Epithelial cell of proximal tubule (primary cell): Measurements from ENCODE around the gene PDE3A. TPM values are rescaled to one million over a fixed set of nuclear protein-coding genes. Genes with fewer than 3 reads are reported as not detected.
A peak's percentile ranks its signal among the peaks of the same experiment; 100 is the strongest.

Source experiments
- DNase-seq: peaks from one replicate; pipeline ENCODE4 v3.0.0-alpha.2; 2011; ENCODE audit warnings: low read depth
- H3K4me3 ChIP-seq: 2 replicates; pipeline ENCODE4 v1.5.1; 2011; ENCODE audit warnings: low read depth, mild to moderate bottlenecking, low read length
- CTCF ChIP-seq: conservative IDR thresholded peaks from 2 replicates; pipeline ENCODE4 v1.5.1; 2012; ENCODE audit warnings: low read depth, mild to moderate bottlenecking, low read length
- total RNA-seq: library from RNA; depleted of rRNA; stranded (reverse); fragments of >200 nt; gene quantifications from 2 replicates; pipeline ENCODE4 v1.2.3, GENCODE V29; 2015

Gene PDE3A
- total RNA-seq, 1 donor from 2014 or later = 1.6 TPM

- DNase-seq = no peak
- TF ChIP-seq CTCF = peak; percentile 67
- H3K4me3 ChIP-seq = no peak overlapping the region
Measured at GRCh38 chr12:20463913-20464524, 95.7 kb downstream of the PDE3A start.

GRCh38 chr12:20469300-20469699, 101.0 kb downstream of the PDE3A start:
- DNase-seq = no peak
- H3K4me3 ChIP-seq = no peak overlapping the region
- no peak for TF ChIP-seq CTCF

- no peak for DNase-seq
- no peak for TF ChIP-seq CTCF
- H3K4me3 ChIP-seq = no peak overlapping the region
Measured at GRCh38 chr12:20469756-20470155, 101.4 kb downstream of the PDE3A start.

GRCh38 chr12:20472102-20472782, 103.9 kb downstream of the PDE3A start:
- H3K4me3 ChIP-seq = no peak overlapping the region
- no peak for TF ChIP-seq CTCF
- no peak for DNase-seq

- TF ChIP-seq CTCF = no peak
- H3K4me3 ChIP-seq = no peak overlapping the region
- DNase-seq = no peak
Measured at GRCh38 chr12:20473133-20473532, 104.8 kb downstream of the PDE3A start.

GRCh38 chr12:20474016-20474415, 105.7 kb downstream of the PDE3A start:
- TF ChIP-seq CTCF = no peak
- no peak overlapping the region for H3K4me3 ChIP-seq
- DNase-seq = no peak

GRCh38 chr12:20474443-20474842, 106.1 kb downstream of the PDE3A start:
- no peak for DNase-seq
- H3K4me3 ChIP-seq = no peak overlapping the region
- no peak for TF ChIP-seq CTCF
